Esophagus squamous epithelium (tissue), 5 donors: Measurements from ENCODE around the gene ACAP1. TPM values are rescaled to one million over a fixed set of nuclear protein-coding genes. Genes with fewer than 3 reads are reported as not detected.
A peak's percentile ranks its signal among the peaks of the same experiment; 100 is the strongest.

Experiments used
- DNase-seq: peaks from one replicate; lab custom pipeline; 2025; lab: John Stamatoyannopoulos, UW
- H3K27ac ChIP-seq, 4 donors: fragments of 200-600 bp; sonication (generic); one replicate each; pipeline ENCODE4 v1.5.1; 2016 to 2019; ENCODE audit warnings: mild to moderate bottlenecking in 1 of 4
- H3K27me3 ChIP-seq, 4 donors: fragments of 200-600 bp; sonication (generic); 1 replicate in 3 of 4; 2 replicates in 1 of 4; pipeline versions ENCODE4 v1.5.1 to v1.6.0; 2017 to 2021; ENCODE audit warnings: antibody characterized with exemption in 1 of 4
- H3K36me3 ChIP-seq, 3 donors: fragments of 200-600 bp; sonication (generic); one replicate each; pipeline ENCODE4 v1.5.1; 2016 to 2019
- H3K4me1 ChIP-seq, 3 donors: fragments of 200-600 bp; sonication (generic); one replicate each; pipeline ENCODE4 v1.5.1; 2017 to 2019
- H3K4me3 ChIP-seq, 4 donors: fragments of 200-600 bp; sonication (generic); 1 replicate in 3 of 4; 2 replicates in 1 of 4; pipeline ENCODE4 v1.5.1; 2016 to 2019; ENCODE audit warnings: mild to moderate bottlenecking in 2 of 4, moderate library complexity in 1 of 4
- H3K9me3 ChIP-seq, 3 donors: fragments of 200-600 bp; sonication (generic); one replicate each; pipeline ENCODE4 v1.5.1; 2016 to 2019
- POLR2A ChIP-seq, 4 donors: fragments of 450-650 bp; IDR thresholded peaks; one replicate each; pipeline ENCODE4 v1.6.1; 2017; ENCODE audit warnings: antibody characterized with exemption in 4 of 4, mild to moderate bottlenecking in 4 of 4, moderate library complexity in 3 of 4
- WGBS, 2 donors: methylation state at CpG; one replicate each; pipeline ENCODE4 v1.1.5; 2018; 5-methylcytosine and 5-hydroxymethylcytosine counted together
- intact Hi-C: fragments of 100-400 bp; cut with DNase I; formaldehyde crosslinking; loops from one replicate; pipeline ENCODE4 v1.15.0; 2022
- total RNA-seq, 4 donors: library from RNA; depleted of rRNA; stranded (reverse); fragments of >200 nt; gene quantifications; one replicate each; pipeline ENCODE4 v1.1.0, GENCODE V29; 2016
- TF ChIP-seq, protein P1 (sequence below), 6 experiments: fragments of 450-650 bp in 4 of 6; fragments of 200-600 bp in 2 of 6; sonication (generic) in 2 of 6; IDR thresholded peaks; one replicate each; pipeline ENCODE4 v1.5.1; 2016 to 2019; ENCODE audit warnings: antibody characterized with exemption in 6 of 6, mild to moderate bottlenecking in 4 of 6, moderate library complexity in 4 of 6
- donor health status: DM: yes; HTN: yes; CAD: no.

ACAP1 gene
- total RNA-seq, 4 donors from 2014 or later = 3.2 to 5.5 (median 3.8) TPM

DNA sequence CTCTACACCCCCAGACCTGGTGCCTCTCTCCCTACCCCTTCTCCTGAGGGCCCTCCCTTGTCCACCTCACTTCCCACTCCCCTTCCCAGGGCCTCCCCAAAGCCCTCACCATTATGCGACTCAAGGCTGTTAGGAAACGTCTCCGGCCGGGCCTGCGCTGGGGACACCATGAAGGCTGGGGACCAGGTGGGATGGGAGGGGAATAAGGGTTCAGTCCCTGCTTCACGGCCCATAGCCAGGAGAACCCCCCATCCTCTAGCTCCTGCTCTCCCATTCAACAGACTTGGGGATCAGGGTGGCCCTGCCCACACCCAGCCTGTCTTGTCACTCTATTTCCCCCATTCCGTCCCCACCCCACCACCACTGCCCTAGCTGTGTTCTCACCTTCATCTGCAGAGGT, 9.3 kb upstream of the ACAP1 start:
- Histone ChIP-seq H3K27me3 (no peaks in the 10 kb centered on the region), H3K4me3 (no peak overlapping the region), H3K36me3 (peaks cover 20 to 54% (median 21%) of the 10 kb centered on the region in 3 donors), H3K9me3 (no peaks in the 10 kb centered on the region), H3K27ac (no peak overlapping the region), H3K4me1 (peaks cover 11 to 39% (median 17%) of the 10 kb centered on the region in 3 donors)
- DNase-seq = no peak
- intact Hi-C loops = no loop called here
- 91 to 92% methylated on average over 6 to 7 of the region's 7 CpGs for WGBS, 2 donors
- TF ChIP-seq, protein P1, sequence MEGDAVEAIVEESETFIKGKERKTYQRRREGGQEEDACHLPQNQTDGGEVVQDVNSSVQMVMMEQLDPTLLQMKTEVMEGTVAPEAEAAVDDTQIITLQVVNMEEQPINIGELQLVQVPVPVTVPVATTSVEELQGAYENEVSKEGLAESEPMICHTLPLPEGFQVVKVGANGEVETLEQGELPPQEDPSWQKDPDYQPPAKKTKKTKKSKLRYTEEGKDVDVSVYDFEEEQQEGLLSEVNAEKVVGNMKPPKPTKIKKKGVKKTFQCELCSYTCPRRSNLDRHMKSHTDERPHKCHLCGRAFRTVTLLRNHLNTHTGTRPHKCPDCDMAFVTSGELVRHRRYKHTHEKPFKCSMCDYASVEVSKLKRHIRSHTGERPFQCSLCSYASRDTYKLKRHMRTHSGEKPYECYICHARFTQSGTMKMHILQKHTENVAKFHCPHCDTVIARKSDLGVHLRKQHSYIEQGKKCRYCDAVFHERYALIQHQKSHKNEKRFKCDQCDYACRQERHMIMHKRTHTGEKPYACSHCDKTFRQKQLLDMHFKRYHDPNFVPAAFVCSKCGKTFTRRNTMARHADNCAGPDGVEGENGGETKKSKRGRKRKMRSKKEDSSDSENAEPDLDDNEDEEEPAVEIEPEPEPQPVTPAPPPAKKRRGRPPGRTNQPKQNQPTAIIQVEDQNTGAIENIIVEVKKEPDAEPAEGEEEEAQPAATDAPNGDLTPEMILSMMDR (IDR thresholded peaks at IDR 0.05) = no peak
- no peak for TF ChIP-seq POLR2A (IDR thresholded peaks at IDR 0.05)

DNA sequence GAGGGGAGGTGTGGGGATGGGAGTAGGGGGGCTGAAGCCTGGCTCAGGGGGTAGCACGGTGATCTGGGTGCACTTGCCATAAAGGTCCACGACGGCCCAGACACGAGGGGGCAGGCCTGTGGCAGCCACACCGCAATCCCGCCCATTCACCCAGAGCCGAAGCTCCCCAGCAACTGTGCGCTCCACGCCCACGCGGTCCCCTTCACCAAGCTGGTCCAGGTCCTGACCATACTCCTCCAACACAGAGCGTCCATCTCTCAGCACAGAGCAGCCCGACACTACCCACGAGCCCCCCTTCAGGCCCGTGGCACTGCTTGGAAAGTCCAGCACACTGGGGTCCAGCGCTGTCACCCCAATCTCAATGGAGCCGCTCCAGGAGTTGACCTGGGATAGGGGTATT, 8.8 kb upstream of the ACAP1 start:
- 78 to 86% methylated on average over 9 of the region's 17 CpGs for WGBS, 2 donors
- H3K27me3 ChIP-seq = no peaks in the 10 kb centered on the region
- no peak for DNase-seq
- H3K4me3 ChIP-seq = no peak overlapping the region
- intact Hi-C loops = no loop called here
- TF ChIP-seq POLR2A (IDR thresholded peaks at IDR 0.05) = no peak
- TF ChIP-seq, protein P1 (IDR thresholded peaks at IDR 0.05) = no peak
- no peak overlapping the region for H3K27ac ChIP-seq
- H3K36me3 ChIP-seq = peaks cover 15 to 49% (median 17%) of the 10 kb centered on the region in 3 donors
- H3K9me3 ChIP-seq = no peaks in the 10 kb centered on the region
- peaks cover 11 to 39% (median 17%) of the 10 kb centered on the region in 3 donors for H3K4me1 ChIP-seq

DNA sequence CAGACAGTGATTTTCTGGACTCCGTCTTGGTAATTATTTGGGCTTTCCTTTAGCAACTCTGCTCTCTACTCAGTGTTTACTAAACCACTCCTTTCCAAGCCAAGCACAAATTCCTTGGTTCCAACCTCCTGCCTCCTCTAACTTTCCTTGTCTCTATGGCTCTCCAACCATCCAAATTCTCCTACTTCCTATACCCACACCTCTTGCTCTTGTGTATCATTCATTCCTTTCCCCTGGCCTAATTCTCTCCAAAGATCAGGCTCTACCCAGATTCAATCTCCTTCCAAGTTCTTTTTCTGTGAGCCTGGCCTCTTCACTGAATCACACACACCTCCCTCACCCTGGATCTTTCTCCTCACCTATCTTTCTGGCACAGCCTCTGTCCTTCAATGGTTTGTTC, 8.3 kb upstream of the ACAP1 start:
- peak overlapping the region in 1 of 4 donors; percentile 89 for H3K27ac ChIP-seq
- no peak for TF ChIP-seq POLR2A (IDR thresholded peaks at IDR 0.05)
- TF ChIP-seq, protein P1 (IDR thresholded peaks at IDR 0.05) = no peak
- no peaks in the 10 kb centered on the region for H3K9me3 ChIP-seq
- H3K4me3 ChIP-seq = peak overlapping the region in 2 of 4 donors; percentile 92 to 95
- peaks cover 10 to 44% (median 12%) of the 10 kb centered on the region in 3 donors for H3K36me3 ChIP-seq
- DNase-seq = no peak
- intact Hi-C loops = no loop called here
- 50 to 94% methylated on average over 1 of the region's 1 CpG for WGBS, 2 donors
- no peaks in the 10 kb centered on the region for H3K27me3 ChIP-seq
- peaks cover 11 to 39% (median 17%) of the 10 kb centered on the region in 3 donors for H3K4me1 ChIP-seq

DNA sequence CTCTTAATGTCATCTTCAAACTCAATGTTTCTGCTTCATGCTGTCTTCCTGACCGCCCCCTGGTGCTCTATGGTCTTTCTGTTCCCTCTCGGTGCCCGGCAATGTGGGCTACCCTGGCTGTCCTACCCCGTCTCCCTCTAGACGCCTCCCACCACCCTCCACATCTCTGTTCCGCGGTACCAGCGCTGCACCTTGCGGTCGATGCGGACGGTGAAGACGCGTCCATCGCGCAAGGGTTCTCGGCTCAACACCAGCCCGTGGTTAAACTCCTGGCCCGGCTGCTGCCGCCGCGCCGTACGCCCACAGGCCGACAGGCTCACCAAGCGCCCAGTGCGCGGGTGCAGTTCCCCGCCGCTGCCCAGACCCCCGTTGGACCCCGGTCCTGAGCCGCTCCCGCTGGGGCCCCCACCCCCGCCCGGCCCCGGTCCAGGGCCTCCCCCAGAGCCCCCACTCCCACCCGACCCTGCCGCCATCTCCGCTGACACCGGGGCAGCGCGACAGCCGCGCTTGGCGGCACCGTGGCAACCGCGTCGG, 7.4 kb upstream of the ACAP1 start, which contains the start of gene NEURL4:
NEURL4 (minus strand) TSS at position 496 of the 534 bp plus-strand sequence; CDS start at position 473, 23 bp downstream.
- DNase-seq = no peak
- Histone ChIP-seq H3K27me3 (peaks cover 0 to 5% (median 0%) of the 10 kb centered on the region in 4 donors), H3K4me3 (peak within 1 kb of the TSS; percentile 73 to 95 (median 84)), H3K36me3 (peaks cover 1 to 35% (median 4%) of the 10 kb centered on the region in 3 donors), H3K4me1 (peaks cover 11 to 38% (median 17%) of the 10 kb centered on the region in 3 donors), H3K9me3 (no peaks in the 10 kb centered on the region), H3K27ac (peak within 1 kb of the TSS; percentile 84 to 94 (median 90))
- WGBS, 2 donors = 1% methylated on average over 16 to 23 of the region's 50 CpGs
- TF ChIP-seq, protein P1 (IDR thresholded peaks at IDR 0.05) = peak in 1 of 6 experiments; percentile 4
- no peak for TF ChIP-seq POLR2A (IDR thresholded peaks at IDR 0.05)
- intact Hi-C loops = no loop called here

DNA sequence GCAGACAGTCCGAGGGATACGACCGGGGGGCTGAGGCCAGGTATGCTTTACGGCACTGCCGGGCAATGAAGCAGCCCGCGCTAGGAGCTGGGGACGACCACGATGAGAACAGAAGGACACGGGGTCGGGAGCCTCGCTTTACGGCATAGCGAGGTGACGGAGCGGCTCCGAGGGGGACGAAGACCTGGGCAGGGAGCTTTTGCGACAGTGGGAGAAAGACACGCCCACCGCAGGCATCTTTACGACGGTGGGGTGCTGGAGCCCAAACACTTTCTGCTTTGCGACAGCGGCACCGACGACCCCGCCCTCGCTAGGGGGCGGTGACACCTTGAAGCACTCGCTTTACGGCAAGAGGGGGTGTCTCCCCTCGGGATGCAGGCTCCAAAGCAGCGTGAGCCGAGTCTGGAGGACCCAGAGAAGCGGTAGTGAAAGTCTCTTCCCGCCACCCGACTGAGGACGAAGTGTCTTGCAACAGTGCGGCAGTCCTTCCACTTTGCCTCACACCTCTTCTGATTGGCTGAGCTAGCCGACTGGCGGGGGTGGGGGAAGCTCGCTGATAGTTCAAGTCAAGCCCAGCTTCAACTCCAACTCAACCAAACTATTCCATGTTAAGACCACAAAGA, 6.8 kb upstream of the ACAP1 start:
- TF ChIP-seq, protein P1 (IDR thresholded peaks at IDR 0.05) = peak in 2 of 6 experiments; percentile 16 to 45
- TF ChIP-seq POLR2A (IDR thresholded peaks at IDR 0.05) = peak in 3 of 4 donors; percentile 47 to 85 (median 52)
- Histone ChIP-seq H3K27me3 (peaks cover 0 to 11% (median 0%) of the 10 kb centered on the region in 4 donors), H3K27ac (peak overlapping the region; percentile 84 to 94 (median 90)), H3K4me1 (peaks cover 11 to 33% (median 17%) of the 10 kb centered on the region in 3 donors), H3K9me3 (no peaks in the 10 kb centered on the region), H3K4me3 (peak overlapping the region; percentile 73 to 95 (median 84)), H3K36me3 (peaks cover 0 to 29% (median 0%) of the 10 kb centered on the region in 3 donors)
- intact Hi-C loops = no loop called here
- WGBS, 2 donors = 0 to 1% methylated on average over 19 to 24 of the region's 43 CpGs
- DNase-seq = peak; percentile 94
